Retinal pigment epithelial cell (primary cell): ENCODE measurements around the gene PBXIP1.
"Not testable (repeated sequence)": the region's sequence is repeated elsewhere in the genome, so short reads cannot be mapped to it uniquely, and the experiment has no call there.

Experiments used
- DNase-seq: peaks from one replicate; pipeline ENCODE4 v3.0.0-alpha.2; 2010; ENCODE audit warnings: low read depth
- H3K4me3 ChIP-seq: 2 replicates; pipeline ENCODE4 v1.5.1; 2011; ENCODE audit warnings: mild to moderate bottlenecking, low read length, control low read depth, moderate library complexity
- TF ChIP-seq, protein P1 (sequence below): conservative IDR thresholded peaks from 2 replicates; pipeline ENCODE4 v1.5.1; 2011; ENCODE audit warnings: low read depth, low read length, control low read depth, inconsistent platforms

The PBXIP1 gene

DNA sequence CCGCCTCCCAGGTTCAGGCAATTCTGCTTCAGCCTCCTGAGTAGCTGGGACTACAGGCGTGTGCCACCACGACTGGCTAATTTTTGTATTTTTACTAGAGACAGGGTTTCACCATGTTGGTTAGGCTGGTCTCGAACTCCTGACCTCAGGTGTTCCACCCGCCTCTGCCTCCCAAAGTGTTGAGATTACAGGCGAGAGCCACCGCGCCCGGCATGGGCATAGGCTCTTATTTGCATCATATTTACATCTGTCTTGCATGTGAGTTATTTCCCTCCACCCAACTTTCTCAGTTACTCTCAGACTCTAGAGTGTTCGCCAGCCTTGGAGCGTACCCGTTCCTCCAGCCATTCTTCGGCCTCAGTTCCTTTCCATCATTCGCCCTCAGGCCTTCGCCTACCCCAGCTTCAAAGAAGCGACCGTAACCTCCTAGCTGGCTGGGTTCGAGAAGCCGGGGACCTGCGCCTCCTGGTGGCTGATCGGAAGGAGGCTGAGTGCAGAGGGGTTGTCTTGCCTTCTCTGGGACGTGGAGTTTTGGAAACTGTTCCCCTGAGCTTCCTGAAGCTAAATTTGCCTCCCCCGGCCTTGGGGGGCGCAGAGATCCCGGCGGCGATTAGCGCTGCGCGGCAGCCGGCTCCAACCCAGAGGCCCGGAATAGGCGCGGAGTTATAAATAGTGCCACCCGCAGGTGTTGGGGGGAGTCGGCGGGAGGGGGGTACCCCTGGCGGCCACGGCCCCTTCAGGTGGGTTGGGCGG lies 43.1 kb upstream of the PBXIP1 start:
- H3K4me3 ChIP-seq, result peak overlapping the region; percentile 35
- DNase-seq, result no peak
- TF ChIP-seq, protein P1, sequence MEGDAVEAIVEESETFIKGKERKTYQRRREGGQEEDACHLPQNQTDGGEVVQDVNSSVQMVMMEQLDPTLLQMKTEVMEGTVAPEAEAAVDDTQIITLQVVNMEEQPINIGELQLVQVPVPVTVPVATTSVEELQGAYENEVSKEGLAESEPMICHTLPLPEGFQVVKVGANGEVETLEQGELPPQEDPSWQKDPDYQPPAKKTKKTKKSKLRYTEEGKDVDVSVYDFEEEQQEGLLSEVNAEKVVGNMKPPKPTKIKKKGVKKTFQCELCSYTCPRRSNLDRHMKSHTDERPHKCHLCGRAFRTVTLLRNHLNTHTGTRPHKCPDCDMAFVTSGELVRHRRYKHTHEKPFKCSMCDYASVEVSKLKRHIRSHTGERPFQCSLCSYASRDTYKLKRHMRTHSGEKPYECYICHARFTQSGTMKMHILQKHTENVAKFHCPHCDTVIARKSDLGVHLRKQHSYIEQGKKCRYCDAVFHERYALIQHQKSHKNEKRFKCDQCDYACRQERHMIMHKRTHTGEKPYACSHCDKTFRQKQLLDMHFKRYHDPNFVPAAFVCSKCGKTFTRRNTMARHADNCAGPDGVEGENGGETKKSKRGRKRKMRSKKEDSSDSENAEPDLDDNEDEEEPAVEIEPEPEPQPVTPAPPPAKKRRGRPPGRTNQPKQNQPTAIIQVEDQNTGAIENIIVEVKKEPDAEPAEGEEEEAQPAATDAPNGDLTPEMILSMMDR, result peak; percentile 97

DNA sequence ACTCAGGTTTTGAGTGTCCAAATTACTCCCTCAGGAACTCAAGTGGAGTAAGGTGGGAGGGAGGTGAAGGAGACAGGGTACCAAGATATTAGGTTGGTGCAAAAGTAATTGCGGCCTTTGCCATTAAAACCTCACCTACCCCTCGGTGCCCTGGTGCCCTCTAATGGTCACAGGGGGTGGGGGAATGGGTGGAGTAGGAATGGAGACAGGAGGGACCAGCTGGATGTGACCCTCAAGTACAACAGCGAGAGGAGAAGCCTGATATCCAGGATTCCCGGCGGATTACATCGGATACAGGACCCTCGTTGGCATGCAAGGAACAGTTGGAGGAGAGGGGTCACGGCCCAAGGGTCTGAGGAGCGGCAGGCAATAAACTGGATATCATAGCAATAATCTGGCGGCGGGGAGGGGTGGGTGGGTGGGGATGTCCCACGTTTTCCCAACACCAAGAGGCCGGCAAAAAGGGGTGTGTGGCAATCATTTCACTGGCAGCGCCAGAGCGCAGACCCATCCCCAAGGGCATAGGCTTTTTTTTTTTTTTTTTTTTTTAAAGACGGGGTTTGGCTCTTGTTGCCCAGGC lies 42.4 kb upstream of the PBXIP1 start:
- no peak for DNase-seq
- TF ChIP-seq, protein P1, result peak; percentile 15
- H3K4me3 ChIP-seq, result no peak overlapping the region

DNA sequence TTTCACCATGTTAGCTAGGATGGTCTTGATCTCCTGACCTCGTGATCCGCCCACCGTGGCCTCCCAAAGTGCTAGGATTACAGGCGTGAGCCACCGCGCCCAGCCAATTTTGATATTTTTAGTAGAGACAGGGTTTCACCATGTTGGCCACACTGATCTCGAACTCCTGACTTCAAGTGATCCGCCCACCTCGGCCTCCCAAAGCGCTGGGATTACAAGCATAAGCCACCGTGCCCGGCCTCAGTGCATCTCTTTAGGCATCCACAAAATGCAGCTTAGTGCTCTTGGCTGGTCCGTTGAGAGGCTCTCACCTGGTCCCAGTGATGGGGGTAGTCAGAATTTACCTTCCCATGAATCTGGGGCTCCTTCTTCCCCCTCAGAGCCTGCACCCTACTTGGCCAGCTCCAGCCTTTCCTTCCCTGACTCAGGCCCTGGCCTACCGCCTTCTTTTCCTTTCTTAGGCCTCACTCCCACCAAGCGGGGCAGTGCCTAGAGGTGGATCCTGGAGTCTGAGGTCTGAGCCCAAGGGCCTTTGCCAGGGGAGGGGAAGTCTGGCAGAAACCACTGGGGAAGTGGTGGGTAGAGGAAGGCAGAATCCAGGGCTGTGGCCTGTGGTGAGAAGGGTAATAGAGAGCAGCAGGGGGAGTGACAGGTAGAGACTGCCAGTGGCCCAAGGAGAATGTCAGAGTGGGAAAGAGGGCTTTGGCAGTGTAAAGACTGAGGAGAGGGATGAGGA lies 41.2 kb upstream of the PBXIP1 start:
- no peak overlapping the region for H3K4me3 ChIP-seq
- no peak for DNase-seq
- TF ChIP-seq, protein P1, result no peak

DNA sequence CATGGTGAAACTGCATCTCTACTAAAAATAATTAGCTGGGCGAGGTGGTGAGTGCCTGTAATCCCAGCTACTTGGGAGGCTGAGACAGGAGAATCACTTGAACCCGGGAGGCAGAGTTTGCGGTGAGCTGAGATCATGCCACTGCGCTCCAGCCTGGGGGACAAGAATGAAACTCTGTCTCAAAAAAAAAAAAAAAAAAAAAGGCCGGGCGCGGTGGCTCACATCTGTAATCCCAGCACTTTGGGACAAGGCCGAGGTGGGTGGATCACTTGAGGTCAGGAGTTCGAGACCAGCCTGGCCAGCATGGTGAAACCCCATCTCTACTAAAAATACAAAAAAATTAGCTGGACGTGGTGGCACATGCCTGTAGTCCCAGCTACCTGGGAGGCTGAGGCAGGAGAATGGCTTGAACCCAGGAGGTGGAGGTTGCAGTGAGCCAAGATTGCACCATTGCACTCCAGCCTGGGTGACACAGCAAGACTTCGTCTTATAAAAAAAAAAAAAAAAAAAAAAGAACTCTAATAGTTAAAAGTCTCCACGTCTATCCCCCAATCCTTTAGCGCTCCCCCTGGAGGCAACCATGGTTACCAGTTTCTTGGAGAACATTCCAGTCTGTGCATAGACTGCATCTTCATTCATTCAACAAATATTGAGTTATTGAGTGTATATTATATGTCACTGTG lies 39.5 kb upstream of the PBXIP1 start:
- TF ChIP-seq, protein P1, result peak; percentile 60
- H3K4me3 ChIP-seq, DNase-seq: not testable (repeated sequence)

DNA sequence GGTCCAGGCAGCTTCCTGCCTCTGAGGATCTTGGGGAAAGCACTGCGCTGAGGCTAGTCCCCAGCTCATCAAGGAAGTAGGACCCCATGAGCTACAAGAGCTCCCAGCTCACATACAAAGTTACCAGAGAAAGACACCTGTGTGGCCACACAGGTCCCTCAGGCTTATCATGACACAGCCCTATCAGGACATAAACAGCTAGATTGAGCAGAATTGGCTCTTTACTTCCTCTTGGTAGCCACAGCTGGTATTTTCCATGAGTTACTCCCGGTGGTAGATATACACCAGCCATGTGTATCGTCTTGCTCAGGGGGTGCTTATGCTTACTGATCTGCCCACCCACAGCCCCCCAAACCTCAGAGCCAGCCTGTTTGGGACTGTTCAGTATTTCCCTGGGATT lies 38.7 kb upstream of the PBXIP1 start:
- DNase-seq, result no peak
- H3K4me3 ChIP-seq, result no peak overlapping the region
- TF ChIP-seq, protein P1, result no peak

DNA sequence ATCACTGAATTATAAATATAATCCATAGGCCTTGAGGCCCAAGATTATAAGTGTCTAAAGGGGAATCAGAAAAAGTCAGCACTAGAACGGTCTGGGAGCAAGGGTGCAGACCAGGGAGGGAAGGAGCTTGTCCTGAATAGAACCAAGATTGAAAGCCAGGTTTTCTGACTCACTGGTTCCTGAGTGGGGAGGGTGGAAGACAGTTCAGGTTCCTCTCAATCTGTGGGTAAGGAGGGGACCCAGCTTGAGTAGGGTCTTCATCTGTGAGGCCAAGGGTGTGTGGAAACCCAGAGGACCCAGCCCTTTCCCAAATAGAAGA lies 38.3 kb upstream of the PBXIP1 start:
- no peak for DNase-seq
- TF ChIP-seq, protein P1, result no peak
- no peak overlapping the region for H3K4me3 ChIP-seq
